GM21576 (cell line): Measurements from ENCODE around the gene ZNF664.
"Not testable (repeated sequence)": the region's sequence is repeated elsewhere in the genome, so short reads cannot be mapped to it uniquely, and the experiment has no call there.

Experiments used
- ATAC-seq: cut with Tn5 transposase; IDR thresholded peaks from one replicate; pipeline ENCODE4 v1.9.1; 2021; ENCODE audit warnings: mild to moderate bottlenecking, moderate library complexity; ENCODE audit not compliant: unreplicated experiment

The ZNF664 gene

GRCh38 chr12:123941000-123941399, 32.0 kb upstream of the ZNF664 start:
- no peak for ATAC-seq

DNA sequence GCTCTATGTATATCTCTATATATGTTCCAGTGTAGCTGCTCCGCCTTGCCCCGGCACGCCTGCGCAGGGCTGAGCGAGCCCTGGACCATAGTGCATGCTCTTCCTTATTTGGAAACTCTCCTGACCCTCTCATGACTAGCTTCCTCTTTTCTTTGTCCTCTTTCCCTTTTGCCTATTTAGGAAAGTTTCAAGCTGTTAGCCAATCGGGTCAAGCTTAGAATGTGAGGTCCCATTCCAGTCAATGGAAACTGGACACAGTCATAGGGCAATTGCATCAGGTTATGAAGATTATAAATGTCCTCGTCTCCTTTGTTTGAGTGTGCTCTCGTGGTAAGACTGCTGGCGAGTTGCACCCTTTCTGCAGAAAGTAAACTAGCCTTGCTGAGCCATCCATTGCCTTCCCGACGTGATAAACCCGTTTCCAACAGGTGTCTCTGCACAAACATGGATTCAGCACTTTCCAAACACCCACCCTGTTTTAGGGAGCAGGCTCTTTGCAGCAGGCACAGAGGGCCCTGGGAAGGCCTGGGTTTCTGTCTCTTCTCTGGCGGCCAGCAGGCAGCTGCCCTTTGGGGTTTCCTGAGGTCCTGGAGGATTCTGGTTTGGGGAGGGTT, 31.3 kb upstream of the ZNF664 start:
- no peak for ATAC-seq

DNA sequence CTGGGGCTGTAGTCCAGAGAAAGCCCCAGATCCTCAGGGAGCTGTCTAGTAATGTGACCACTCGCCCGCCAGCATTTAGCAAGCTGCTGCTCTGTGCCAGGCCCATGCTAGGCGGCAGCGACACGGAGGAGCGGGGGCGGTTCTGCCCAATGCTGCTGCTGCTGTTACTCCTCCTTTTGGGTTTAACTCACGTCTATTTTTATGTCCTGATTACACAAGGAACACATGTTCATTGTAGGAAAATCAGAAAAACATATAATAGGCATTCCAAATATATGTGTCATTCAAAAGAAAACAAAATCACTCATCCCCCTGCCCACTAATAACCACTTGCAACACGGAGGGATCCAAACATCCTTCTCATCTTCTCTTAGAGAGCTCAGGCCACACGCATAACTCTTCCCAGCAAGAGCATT, 30.8 kb upstream of the ZNF664 start:
- ATAC-seq, result no peak

DNA sequence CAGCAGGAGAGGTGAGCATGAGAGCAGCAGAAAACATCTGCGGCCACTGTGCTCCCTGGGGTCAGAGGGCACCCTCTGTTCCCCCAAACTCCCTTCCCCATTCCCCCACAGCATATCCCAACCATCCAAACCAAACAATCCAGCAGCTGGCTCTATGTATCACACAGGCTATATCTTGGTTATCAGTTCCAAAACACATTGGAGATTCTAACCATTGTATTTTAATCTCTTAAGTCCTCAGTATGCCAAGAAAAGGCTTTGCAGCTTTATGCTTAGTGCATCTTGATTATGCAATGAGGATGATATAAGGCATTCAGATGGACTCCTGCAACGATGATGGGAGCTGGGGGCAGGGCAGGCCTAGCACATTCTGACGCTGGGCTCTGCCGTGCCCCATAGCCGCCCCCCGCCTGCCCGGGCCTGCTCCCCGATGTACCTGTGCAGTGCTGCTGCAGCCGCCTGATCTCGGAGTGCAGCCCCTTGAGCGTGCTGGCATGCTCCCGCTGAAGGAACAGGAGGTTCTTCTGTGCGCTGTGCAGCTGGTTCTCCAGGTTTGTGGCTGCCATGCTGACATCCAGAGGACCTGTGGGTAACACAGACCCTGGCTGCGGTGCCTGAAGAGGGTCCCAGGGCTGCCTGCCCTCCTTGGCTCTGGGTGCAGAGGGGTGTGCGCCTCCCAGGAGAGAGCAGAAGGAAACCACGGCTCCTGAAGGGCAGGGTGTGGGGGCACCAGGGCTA, 29.9 kb upstream of the ZNF664 start:
- no peak for ATAC-seq

DNA sequence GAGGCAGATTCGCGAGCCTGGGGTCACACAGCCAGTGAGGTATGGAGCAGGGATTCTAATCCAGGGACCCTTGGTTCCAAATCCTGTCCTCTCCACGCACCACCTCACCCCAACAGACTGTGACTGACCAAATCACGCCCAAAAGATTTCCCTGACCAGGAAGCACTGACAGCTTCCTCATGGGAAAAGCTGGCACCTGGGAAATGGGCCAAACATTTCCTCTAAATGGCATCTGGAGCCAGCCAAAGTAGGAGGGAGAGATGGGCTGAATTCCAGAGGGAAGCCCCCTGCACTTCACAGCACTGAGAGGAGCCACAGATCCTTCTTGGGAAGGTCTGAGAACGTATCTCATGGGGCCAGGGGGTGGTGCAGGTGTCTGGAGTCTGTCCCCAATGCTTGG, 29.2 kb upstream of the ZNF664 start:
- no peak for ATAC-seq

- ATAC-seq, result no peak
Observed at GRCh38 chr12:123944696-123945095, 28.3 kb upstream of the ZNF664 start.

DNA sequence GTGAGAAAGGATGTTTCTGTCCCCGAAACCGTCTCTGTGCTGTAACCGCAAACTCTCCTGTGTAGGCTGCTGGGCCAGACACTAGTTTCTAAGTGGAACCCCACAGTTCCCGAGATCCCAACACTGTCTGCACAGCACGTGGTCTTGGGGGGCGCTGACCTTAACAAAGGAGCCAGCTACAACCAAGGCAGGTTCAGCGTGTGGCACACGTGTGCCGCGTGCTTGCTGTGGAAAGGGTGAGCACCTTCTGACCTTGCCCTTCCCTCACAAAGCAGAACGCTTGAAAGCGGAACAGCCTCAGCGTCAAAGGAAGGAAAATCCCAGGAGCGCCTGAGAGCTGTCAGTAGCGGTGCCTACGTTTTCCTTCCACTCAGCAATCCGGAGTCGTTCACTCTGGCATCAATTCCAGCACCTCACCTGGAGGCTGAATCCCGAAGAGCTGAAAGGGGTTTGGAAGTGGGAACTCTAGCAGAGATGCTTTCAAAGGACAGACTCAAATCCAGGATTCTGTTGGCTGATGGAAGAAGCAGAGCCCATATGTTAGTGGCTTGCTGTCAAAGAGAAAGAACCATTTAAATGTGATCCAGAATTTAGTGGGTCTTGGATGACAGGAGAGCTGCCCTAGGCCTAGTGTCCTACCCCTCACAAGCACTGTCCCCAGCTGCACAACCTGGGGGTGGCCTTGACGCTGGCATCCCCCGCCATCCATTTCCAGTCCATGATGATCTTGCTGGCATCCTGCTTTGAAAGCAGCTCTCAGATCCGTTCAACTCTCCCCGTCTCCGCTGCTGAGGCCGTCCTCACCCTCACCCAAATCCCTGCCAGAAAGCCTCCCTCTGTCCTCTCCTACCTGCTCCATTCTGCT, 27.5 kb upstream of the ZNF664 start:
- no peak for ATAC-seq

GRCh38 chr12:123946152-123946515, 26.9 kb upstream of the ZNF664 start:
- no peak for ATAC-seq

DNA sequence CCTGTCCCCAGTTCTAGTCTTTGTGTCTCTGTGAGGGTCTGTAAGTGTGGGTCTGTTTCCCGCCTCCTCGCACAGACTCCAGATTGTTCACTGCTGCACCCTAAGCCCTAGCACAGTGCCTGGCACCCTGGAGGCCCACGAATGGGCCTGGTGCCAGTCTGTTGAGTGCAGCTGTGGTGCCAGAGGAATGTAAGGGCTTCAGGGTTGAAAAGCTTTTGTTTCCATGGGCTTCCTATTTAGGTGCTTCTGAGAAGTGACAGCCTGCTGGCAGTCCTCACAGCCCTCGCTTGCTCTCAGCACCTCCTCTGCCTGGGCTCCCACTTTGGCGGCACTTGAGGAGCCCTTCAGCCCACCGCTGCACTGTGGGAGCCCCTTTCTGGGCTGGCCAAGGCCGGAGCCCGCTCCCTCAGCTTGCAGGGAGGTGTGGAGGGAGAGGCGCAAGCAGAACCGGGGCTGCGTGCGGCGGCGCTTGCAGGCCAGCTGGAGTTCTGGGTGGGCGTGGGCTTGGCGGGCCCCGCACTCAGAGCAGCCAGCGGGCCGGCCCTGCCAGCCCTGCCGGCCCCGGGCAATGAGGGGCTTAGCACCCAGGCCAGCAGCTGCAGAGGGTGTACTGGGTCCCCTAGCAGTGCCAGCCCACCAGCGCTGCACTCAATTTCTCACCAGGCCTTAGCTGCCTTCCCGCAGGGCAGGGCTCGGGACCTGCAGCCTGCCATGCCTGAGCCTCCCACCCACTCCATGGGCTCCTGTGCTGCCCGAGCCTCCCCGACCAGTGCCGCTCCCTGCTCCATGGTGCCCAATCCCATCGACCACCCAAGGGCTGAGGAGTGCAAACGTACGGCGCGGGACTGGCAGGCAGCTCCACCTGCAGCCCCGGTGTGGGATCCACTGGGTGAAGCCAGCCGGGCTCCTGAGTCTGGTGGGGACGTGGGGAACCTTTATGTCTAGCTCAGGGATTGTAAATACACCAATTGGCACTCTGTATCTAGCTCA, 26.2 kb upstream of the ZNF664 start:
- not testable (repeated sequence) for ATAC-seq

DNA sequence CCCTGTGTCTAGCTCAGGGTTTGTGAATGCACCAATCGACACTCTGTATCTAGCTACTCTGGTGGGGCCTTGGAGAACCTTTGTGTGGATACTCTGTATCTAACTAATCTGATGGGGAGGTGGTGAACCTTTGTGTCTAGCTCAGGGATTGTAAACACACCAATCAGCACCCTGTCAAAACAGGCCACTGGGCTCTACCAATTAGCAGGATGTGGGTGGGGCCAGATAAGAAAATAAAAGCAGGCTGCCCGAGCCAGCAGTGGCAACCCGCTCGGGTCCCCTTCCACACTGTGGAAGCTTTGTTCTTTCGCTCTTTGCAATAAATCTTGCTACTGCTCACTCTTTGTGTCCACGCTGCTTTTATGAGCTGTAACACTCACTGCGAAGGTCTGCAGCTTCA, 25.5 kb upstream of the ZNF664 start:
- ATAC-seq, result not testable (repeated sequence)

DNA sequence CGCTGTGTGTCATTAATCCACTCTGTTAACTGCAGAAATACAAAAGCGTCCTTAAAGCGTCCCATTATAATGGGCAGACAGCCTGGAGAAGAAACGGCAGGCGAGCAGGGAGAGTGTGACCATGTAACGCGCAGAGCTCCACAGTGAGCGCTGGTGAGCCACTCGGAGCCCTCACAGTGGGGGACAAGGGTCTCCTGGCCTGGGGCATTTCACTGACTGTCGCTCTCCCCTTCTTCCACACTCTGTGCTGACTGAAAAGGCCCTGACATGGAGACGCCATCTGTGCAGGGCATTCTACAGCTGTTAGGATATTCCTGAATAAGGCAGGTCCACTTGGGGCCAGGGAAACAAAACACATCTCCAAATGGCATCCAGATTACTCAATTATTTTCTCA, 24.6 kb upstream of the ZNF664 start:
- ATAC-seq, result no peak

- ATAC-seq, result no peak
Observed at GRCh38 chr12:123948796-123949769, 23.9 kb upstream of the ZNF664 start.

- no peak for ATAC-seq
Observed at GRCh38 chr12:123949770-123950165, 23.2 kb upstream of the ZNF664 start.

- ATAC-seq, result no peak
Observed at GRCh38 chr12:123950476-123951349, 22.3 kb upstream of the ZNF664 start.

DNA sequence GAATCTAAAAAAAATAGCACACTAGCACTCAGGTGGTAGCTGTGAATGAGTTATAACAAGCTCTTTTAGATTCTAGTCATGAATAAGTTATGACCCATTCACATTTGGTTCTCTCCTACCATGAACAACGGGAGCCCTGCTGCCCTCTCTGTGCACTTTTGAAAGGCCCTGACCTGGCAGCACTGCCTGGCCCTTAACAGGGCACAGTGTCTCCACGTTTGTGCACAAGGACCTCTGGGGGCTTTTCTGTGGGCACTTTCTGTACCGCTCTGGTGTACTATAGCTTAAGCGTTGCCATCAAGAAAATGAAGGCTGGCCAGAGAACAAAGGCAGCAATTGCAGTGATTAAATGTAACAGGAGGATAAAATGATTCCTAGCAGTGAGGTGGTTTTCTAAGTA, 21.5 kb upstream of the ZNF664 start:
- no peak for ATAC-seq

DNA sequence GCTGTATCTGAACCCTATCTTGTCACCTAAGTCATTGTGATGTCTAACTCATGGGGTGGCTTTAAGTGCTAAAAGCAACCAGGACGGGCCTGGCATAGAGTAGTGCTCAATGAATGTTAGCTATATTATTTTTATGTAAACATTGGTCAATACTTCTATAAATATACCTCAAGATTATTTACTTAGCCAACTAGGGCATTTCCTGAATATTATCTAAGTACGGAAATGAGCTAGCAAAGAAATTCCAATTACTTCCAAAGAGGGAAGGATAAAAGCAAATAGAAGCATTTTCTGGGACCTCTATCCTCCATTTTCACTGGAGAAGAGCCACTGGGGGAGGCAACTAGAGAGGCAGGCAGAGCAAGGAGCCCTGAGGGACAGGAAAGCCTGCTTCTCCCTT, 21.0 kb upstream of the ZNF664 start:
- ATAC-seq, result no peak

DNA sequence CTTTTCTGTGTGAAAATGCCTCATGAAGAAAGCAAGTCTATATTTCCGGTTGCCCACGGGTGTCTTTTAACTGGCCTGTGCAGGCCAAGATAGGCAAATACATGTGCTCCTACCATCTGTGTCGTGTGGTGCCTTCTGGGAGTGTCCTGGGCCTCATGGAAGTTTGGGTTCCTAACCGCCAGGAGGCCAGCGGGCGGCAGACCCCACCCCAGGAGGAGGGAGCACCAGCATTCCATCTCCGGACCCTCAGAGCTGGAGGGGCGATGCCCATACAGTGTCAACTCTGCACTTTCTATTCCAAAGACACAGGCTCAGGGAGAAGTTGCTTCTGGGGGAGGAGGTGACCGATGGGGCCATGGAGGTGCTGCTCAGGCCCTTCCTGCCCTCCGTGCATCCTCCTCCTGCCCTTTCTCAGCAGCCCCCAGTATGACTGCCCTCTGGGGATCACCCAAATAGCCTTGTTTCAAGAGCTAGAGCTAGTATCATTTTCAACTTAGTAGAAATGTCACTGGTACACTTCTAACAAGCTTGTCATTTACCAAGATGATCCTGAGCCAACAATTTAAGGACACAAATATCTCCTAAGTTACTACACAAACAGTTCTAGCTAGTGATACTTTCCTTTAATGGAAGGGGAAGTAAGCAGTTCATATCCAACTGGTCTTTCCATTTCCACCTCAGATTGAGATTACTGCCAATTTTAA, 18.2 kb upstream of the ZNF664 start:
- ATAC-seq, result no peak

GRCh38 chr12:123956249-123956648, 16.8 kb upstream of the ZNF664 start:
- ATAC-seq, result no peak
